ENCODE data around the gene SNX32. TPM values are rescaled to one million over a fixed set of nuclear protein-coding genes. Genes with fewer than 3 reads are reported as not detected.

The SNX32 gene
- total and polyA plus RNA-seq, 9 of the 15 experiments (the other 6 are each of a cell fraction or from before 2014, with no cell fraction given): 0.03 TPM; not detected in 7

DNA sequence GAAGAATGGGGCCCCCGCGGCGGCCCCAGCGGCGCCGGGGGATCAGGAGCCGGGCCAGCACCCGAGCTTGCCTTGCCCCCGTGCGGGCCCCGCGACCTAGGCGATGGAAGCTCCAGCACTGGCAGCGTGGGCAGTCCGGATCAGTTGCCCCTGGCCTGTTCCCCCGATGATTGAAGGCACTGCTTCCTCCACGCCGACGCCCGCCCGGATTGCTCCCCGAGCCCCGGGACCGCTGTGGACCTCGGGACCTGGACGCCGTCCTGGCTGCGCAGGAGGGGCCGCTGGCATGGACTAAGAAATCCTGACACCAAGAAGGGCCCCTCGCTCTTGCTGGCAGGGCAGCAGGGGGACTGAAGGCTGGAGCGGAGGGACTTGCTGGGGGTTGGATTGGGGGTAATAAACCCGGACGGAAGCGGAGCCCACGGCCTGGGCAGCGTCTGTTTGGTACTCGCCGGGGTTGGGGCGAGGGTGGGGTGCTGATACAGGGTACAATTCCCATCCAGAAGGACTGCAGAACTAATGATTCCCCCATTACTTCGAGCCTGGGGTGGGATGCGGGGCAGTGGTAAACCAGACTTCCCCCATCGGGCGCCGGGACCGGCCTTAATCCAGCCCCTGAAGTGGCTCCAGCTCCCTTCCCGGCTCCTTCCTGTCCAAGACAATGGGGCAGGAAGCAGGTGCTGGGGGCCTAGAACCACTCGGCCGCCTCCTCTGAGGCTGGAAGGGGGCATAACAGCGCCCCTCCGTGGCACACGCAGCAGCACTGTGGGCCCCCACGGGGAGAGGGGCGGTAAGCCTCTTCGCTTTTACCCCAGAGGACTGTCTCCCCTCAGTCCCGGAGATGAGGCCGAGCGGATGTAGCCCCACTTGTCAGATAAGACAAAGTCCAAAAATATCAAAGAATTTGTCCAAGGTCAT lies 57.7 kb downstream of the SNX32 start (continued):
- TF ChIP-seq NFE2L1 (tag; IDR thresholded peaks at IDR 0.05; ENCODE audit: borderline replicate concordance, low read depth) (no peak), KDM5B (IDR thresholded peaks at IDR 0.05; ENCODE audit: insufficient replicate concordance, low read depth, low read length) (no peak), ZNF263 (CRISPR knock-in tag; IDR thresholded peaks at IDR 0.05; ENCODE audit: borderline replicate concordance) (no peak), SMARCA4 (IDR thresholded peaks at IDR 0.05) (no peak; the same call in 1 of the 2 replicates), SMARCE1 (IDR thresholded peaks at IDR 0.05) (peak; percentile 28; the same call in 1 of the 2 replicates), U2AF1 (optimal IDR thresholded peaks at IDR 0.05; ENCODE audit: low read depth, low read length) (no peak), IFI16 (CRISPR knock-in tag; IDR thresholded peaks at IDR 0.05) (no peak), NKRF (IDR thresholded peaks at IDR 0.05; ENCODE audit: borderline replicate concordance) (no peak), FOXM1 (IDR thresholded peaks at IDR 0.05; ENCODE audit: low read depth) (no peak), FOXM1 (CRISPR knock-in tag; IDR thresholded peaks at IDR 0.05; ENCODE audit: low read depth) (no peak; the same call in 1 of the 2 replicates), ZBED1 (IDR thresholded peaks at IDR 0.05) (peak; percentile 61; the same call in 1 of the 2 replicates), SMARCC2 (IDR thresholded peaks at IDR 0.05; ENCODE audit: low read depth) (no peak), SRSF3 (IDR thresholded peaks at IDR 0.05; ENCODE audit: insufficient read depth, low read length) (no peak), TEAD1 (CRISPR knock-in tag; IDR thresholded peaks at IDR 0.05) (peak in 1 of 2 experiments; percentile 62; a peak in 1 of 4 replicates), ZNF311 (CRISPR knock-in tag; IDR thresholded peaks at IDR 0.05) (no peak), HMBOX1 (IDR thresholded peaks at IDR 0.05) (no peak), DPF2 (IDR thresholded peaks at IDR 0.05) (no peak; the same call in 1 of the 2 replicates), ZNF224 (CRISPR knock-in tag; IDR thresholded peaks at IDR 0.05) (no peak), TCF7L2 (IDR thresholded peaks at IDR 0.05; ENCODE audit: low read depth, low read length) (no peak), BHLHE40 (IDR thresholded peaks at IDR 0.05; ENCODE audit: low read length) (peak; percentile 86), KLF10 (CRISPR knock-in tag; IDR thresholded peaks at IDR 0.05) (no peak), RBBP5 (IDR thresholded peaks at IDR 0.05; ENCODE audit: borderline replicate concordance, insufficient read depth, low read length, poor library complexity, severe bottlenecking) (no peak), RBM22 (IDR thresholded peaks at IDR 0.05; ENCODE audit: low read depth, low read length, poor library complexity, severe bottlenecking) (peak; percentile 77)
- TF ChIP-seq, protein P1, sequence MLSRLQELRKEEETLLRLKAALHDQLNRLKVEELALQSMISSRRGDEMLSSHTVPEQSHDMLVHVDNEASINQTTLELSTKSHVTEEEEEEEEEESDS (CRISPR knock-in tag; IDR thresholded peaks at IDR 0.05): no peak
- TF ChIP-seq, protein P2, sequence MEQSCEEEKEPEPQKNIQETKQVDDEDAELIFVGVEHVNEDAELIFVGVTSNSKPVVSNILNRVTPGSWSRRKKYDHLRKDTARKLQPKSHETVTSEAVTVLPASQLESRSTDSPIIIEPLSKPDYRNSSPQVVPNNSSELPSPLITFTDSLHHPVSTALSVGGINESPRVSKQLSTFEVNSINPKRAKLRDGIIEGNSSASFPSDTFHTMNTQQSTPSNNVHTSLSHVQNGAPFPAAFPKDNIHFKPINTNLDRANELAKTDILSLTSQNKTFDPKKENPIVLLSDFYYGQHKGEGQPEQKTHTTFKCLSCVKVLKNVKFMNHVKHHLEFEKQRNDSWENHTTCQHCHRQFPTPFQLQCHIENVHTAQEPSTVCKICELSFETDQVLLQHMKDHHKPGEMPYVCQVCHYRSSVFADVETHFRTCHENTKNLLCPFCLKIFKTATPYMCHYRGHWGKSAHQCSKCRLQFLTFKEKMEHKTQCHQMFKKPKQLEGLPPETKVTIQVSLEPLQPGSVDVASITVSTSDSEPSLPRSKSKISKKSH (CRISPR knock-in tag; IDR thresholded peaks at IDR 0.05): no peak
